Glomerular endothelial cell (primary cell): ENCODE results near the gene ZDHHC24. TPM values are rescaled to one million over a fixed set of nuclear protein-coding genes. Genes with fewer than 3 reads are reported as not detected.

Source experiments
- DNase-seq: peaks from one replicate; pipeline ENCODE4 v3.0.0-alpha.2; 2011; ENCODE audit warnings: low read depth, low spot score; ENCODE audit errors: extremely low read depth
- total RNA-seq: library from RNA; depleted of rRNA; stranded (reverse); fragments of >200 nt; gene quantifications from 2 replicates; pipeline ENCODE4 v1.2.3, GENCODE V29; 2015

ZDHHC24 gene
- total RNA-seq, 1 donor from 2014 or later: 28.4 TPM

DNA sequence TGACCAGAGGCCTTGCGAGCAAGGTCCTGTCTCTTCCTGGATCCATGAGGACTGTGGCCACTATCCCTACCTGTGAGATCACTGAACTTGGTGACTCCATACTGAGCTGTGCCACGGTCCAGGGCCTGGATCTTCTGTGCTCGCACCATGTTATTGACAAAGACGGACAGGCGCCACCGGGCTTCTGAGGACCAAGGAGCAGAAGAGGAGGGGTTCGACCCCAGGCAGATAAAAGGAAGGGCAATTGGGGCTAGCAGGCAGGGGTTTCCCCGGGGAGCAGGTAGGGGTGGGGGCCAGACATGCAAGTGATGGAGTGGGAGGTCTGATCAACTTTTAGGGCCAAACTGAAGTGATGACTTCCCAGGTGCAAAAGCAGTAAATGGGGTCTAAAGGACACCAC, 20.4 kb upstream of the ZDHHC24 start:
- DNase-seq: no peak

DNA sequence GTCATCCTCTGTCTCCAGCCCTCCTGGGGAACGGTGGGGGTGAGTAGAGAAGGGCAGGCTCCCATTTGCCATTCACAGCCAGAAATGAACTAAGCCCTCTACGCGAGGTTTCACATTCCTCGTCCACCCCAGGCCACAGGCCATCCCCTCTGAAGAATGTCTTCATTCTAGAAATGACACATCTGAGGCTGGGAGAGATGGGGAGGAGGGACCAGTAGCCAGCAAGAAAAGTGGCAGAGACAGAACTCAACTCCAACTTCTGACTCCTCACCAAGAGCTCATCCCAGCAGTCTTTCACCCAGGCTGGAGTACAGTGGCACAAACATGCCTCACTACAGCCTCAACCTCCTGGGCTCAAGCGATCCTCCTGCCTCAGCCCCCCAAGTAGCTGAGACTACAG, 19.1 kb upstream of the ZDHHC24 start:
- DNase-seq: no peak

DNA sequence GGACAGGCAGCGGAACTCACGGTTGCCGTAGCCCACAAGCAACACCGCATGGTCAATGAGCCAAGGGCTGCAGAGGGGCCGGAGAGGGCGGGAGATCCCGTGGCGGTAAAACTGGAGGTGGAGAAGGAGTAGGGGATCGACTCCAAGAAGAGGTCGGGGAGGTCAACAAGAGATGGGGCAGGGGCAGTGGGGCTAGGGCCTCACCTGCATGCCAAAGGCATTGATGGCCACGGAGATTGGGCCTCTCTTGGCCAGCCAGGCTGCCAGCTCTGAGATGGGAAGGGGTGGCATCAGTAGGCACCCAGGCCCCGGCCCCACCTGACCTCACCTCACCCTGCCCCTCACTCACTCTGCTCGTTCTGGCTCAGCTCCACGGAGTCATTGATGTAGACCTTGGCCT, 18.7 kb upstream of the ZDHHC24 start:
- no peak for DNase-seq

DNA sequence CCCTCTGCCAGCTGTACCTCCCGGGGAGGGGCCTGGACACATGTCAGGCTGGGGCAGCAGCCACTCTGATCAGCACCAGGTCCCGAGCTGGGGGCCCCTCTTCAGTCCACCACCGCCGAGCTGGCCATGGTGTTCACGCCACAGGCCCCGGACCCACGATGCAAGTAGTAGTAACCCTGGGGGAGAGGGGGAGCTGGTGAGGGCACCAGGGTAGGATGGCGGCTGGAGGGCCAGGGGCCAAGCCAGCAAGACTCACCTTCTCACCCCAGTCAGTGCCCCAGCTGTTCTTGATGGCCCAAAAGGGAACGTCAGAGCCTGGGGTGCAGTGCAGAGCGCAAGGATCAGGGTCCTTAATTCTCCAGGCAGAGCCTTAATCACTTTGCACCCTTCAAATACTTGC, 18.0 kb upstream of the ZDHHC24 start:
- no peak for DNase-seq

DNA sequence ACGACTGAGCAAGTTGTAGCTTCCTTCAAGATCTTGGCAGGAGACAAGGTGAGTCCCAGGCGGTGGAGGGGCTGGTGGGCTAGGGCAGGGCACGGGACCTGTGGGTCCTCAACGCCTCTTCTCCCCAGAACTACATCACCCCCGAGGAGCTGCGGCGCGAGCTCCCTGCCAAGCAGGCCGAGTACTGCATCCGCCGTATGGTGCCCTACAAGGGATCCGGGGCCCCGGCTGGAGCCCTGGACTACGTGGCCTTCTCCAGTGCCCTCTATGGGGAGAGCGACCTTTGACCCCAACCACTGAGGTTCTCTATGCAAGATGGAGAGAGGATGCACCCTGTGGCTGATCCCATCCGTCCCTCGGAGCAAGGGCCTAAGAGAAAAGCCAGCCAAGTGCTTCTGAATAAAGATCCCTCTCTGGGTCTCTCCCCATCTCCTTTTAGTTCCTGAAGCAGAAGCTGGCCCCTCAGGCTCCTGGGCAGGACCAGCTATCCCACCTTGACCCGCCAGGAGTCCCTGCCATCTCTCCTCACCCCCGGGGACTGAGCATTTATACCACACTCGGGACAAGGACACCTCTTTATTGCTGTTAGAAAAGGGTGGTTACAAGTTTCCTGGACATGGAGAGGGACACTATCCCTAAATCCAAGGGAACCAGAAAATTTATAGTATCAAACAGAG, 17.2 kb upstream of the ZDHHC24 start:
- no peak for DNase-seq

DNA sequence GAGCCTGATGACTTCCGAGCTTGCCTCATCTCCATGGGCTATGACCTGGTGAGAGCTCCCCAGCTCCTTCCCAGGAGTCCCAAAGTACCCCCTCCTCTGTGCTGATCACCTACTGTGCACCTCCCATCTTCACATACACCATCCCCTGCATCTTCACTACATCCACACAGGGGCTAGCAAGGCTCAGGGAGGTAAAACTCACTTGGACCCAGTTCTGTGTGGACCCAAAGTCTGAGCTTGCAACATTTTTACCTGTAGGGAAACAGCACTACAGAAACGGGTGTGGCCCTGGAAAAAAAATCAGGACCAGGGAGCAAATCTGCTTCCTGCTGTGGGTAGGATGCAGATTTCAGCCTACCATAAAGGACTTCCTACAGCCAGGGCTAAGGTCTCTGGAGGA, 16.4 kb upstream of the ZDHHC24 start:
- DNase-seq: no peak

DNA sequence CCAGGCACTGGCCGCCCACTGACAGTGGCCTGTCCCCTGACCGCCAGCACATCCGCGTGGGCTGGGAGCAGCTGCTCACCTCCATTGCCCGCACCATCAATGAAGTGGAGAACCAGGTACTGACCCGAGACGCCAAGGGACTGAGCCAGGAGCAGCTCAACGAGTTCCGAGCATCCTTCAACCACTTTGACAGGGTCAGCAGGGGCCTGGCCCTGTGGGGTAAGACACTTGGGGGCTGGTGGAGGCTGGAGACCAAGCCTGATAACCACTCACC, 16.1 kb upstream of the ZDHHC24 start:
- DNase-seq: no peak

DNA sequence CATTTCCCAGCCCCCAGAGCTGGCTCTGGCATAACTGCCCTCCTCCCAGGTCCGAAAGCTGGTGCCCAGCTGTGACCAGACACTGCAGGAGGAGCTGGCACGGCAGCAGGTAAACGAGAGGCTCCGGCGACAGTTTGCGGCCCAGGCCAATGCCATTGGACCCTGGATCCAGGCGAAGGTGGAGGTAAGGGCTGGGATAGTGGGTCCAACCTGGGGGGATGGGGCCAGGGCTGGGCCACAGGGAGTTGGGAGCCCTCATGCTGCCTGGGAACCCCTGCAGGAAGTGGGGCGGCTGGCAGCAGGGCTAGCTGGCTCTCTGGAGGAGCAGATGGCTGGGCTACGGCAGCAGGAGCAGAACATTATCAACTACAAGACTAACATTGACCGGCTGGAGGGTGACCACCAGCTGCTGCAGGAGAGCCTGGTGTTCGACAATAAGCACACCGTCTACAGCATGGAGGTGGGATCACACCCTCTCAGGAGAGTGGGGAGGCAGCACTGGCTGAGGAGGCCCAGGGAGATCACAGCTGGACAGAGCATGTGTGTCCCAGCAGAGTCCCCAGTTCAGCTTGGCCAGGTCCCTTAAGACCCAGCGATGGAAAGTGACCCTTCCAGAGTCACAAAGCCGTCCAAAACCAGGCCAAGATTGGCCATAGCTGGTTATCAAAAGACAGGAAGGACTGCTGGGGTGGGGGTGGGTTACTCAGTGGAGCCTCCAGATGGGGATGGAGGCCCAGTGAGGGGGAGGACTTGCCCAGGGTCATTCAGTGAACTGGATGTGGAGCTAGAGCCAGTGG, 15.5 kb upstream of the ZDHHC24 start:
- DNase-seq: no peak

DNA sequence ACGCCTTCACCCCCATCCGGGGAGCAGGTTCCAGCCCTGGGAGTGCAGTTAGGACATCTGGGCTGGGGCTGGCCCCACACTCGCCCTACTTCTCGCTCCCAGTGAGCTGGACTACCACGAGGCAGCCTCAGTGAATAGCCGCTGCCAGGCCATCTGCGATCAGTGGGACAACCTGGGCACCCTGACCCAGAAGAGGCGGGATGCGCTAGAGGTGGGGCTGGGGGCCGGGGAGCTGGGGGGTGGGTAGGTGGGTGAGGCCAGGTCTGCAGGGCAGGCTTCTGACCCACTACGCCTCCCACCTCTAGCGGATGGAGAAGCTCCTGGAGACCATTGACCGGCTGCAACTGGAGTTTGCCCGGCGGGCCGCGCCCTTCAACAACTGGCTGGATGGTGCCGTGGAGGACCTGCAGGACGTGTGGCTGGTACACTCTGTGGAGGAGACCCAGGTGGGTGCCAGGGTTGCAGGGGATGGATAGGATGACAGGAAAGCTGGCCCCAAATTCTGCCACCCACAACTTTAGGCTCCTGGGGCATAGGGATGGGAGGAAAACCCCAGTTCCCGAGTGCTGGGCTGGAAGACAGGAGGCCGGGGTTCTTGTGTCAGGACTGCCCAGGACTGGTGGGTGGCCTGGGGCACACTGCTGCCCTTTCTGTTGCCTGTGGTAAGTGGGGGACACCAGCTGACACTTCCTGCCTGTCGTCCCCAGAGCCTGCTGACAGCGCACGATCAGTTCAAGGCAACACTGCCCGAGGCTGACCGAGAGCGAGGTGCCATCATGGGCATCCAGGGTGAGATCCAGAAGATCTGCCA, 14.2 kb upstream of the ZDHHC24 start:
- no peak for DNase-seq

DNA sequence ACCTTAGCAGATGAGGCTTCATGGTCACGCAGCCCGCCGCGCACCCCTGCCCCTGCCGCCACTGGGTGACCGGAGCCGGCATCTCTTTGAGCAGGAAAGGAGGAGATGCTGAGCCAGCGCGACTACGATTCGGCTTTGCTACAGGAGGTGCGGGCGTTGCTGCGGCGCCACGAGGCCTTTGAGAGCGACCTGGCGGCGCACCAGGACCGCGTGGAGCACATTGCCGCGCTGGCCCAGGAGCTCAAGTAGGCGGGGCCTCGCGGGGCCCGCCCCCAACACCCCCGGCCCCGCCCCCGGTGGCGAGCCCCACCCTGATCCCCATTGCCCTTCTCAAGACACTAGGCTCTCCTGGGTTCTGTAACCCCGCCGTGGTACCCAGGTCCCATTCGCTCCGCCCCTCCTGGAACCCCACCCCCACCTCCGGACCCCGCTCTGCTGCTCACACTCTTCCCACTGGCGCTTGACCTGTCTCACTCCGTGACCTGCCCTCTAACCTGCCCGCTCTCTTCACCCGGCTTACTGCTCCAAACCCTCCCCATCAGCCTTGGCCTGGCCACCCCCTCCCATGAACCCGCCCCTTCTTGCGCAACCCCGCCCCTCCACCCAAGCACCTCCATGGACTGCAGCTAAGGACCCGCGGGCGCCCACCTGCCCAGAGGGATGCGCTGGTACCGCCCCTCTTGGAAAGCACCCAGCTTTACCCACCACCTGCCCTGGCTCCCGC, 13.5 kb upstream of the ZDHHC24 start:
- no peak for DNase-seq

DNA sequence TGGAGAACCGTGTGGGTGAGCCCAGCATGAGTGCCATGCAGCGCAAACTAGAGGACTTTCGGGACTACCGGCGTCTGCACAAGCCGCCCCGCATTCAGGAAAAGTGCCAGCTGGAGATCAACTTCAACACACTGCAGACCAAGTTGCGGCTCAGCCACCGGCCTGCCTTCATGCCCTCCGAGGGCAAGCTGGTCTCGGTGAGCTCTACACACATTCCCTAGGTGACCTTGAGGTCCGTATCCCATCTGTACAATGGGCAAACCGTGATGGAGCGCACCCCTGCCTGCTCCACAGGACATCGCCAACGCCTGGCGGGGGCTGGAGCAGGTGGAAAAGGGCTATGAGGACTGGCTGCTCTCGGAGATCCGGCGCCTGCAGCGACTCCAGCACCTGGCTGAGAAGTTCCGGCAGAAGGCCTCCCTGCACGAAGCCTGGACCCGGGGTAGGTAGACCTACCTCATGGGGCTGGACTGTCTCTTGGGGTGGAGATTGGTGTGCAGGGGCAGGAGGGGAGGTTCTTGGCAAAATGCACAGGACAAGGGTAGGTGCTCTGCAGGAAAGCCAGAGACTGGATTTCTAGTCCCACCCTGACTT, 12.0 kb upstream of the ZDHHC24 start:
- no peak for DNase-seq

DNA sequence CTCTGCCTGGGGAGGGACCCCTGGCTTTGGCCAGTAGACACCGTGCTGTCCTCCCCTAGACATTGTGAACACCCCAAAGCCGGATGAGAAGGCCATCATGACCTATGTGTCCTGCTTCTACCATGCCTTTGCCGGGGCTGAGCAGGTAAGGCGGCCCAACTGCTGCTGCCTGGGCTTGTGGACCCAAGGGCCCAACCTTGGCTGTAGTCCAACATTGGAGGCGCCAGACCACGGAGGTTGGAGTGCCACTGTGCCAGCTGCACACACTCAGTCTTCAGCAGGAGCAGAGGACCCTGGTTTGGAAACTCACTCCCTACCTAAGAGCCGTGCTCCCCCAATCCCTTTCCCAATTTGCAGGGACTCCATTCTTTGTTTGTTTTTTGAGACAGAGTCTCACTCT, 10.2 kb upstream of the ZDHHC24 start:
- no peak for DNase-seq

DNA sequence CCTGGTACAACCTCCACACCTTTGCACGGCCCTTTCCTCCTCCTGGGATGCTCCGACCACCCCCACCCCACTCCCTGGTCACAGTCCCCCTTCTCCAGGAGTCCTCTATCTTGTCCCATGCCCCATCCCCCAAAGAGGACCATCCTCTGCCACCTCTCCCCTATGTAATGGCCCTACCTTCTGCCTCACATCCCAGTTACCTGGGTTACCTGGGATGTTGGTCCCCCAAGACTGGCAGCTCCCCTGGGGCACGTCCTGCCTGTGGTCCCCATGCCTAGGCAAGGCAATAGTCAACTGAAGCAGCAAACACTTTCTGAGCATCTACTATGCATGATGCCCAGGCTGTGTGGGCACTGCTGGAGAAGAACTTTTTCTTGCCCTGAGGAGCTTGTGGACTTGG, 9.6 kb upstream of the ZDHHC24 start:
- no peak for DNase-seq

DNA sequence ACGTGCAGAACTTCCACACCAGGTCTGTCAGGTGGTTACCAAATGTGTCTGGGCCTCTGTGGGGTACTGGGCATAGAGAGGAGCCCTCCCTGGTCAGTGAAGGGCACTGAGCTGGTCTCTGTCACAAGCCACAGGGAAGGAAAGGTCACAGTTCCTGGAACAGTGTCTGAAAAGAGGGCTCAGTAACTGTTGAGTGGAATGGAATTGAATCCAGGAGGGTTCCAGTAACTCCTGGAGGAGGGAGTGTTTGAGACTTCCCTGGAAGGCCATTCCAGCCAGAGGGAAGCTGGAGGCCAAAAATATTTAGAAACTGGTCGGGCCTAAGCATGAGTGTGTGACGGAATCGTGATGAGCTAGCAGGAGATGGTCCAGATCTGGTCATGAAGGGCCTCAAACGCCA, 8.8 kb upstream of the ZDHHC24 start:
- DNase-seq: no peak

DNA sequence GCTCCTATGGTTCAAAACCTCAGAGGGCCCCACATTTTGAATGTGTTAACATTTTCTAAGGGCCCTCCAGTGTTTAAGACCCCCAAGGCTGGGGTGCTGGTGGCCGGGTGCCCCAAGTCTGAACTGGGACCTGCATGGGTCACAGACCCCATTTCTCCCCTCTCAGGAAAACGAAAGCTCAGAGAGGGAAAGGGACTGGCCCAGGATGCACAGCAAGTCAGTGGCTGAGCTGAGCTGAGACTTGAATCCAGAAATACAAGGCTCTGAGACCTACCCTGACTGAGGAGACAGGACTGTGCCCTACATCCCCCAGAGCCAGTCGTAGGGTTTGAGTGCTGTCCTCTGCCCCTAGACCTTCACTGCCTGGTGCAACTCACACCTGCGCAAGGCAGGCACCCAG, 5.0 kb upstream of the ZDHHC24 start:
- no peak for DNase-seq

DNA sequence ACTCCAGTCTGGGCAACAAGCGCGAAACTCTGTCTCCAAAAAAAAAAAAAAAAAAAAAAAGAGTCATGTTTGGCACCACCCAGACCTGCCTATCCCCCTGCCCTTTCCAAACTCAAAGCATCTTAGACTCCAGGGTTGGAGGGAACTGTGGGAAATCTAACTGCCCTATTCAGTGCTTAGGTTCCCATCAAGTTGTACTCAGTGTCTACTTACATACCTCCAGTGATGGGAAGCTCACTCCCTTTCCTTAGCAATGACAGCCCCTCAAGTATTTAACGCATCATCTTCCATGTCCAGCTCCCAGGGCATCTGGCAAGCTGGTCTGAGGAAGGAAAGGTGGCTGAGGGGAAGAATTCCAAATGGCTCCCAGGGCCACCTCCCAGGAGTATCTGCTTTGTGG, 3.8 kb upstream of the ZDHHC24 start:
- no peak for DNase-seq

DNA sequence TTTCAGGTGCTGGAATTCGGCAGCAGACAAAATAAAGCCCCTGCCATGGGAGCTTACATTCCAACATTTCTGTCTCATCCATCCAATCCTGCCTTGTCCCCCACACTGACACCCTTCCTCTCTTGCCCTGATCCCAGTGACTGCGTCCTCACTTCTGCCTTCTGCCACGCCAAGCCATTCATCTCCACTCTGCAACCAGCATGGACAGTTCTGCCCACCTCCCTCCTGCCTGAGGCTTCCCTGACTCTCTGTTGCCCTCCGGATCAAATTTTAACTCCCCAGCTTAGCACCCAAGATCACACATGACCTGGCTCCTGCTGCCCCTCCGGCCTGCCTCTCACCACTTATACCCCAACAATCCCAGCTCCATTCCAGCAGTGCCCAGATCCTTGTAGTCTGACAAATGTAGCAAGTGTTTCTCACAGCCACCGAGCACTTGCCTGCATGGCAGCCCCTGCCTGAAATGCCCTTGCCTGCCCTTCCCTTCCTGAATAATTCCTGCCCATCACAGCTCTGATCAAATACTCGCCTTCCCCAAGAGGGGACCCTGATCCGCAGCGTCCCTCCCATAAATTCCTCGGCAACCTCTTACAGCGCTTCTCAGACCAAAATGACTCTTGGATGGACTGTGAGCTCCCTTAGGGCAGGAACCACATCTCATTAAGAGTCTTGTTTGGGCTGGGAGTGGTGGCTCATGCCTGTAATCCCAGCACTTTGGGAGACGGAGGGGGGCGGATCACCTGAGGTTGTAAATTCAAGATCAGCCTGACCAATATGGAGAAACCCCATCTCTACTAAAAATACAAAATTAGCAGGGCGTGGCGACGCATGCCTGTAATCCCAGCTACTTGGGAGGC, 3.2 kb upstream of the ZDHHC24 start:
- DNase-seq: no peak

DNA sequence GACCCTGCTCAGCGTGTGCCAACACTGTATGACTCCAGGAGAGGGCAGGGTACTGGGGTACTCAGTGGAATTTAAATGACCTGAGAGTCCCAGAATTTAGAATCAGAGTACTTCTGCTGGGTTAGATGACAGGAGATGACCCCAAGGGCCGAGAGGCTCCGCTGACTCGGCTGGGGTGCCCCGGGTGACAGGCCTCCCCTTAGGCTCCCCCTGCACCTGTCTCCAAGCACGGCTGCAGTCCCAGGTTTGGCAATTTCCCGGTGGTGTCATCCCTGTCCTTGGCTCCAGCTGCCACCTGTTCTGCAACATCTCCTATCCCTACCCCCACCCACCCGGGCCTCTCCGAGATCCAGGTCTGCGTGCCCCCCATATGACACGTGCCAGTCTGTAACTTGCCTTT, 2.2 kb upstream of the ZDHHC24 start:
- no peak for DNase-seq

DNA sequence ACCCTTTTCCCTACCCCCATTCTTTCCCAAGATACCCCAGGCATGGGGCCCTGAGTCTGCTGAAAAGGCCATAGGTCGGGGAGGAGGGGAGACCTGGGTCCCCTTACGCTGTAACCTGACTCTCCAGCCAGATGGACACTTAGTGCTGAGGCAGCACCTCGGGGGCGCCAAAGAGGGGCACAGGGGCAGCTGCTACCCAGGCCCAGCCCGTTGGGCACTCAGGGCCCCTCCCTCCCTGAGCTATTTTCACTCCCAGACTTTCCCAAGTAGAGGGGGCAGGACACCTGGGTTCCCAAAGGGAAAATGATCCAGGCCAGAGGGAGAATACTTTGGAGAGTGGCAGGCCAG, 1.8 kb upstream of the ZDHHC24 start:
- DNase-seq: no peak
